Activated gamma-delta T cell (primary cell): ENCODE results near the gene CORO7.
A peak's percentile ranks its signal among the peaks of the same experiment; 100 is the strongest.
"Not testable (repeated sequence)": the region's sequence is repeated elsewhere in the genome, so short reads cannot be mapped to it uniquely, and the experiment has no call there.

ENCODE experiments used
- DNase-seq: peaks from one replicate; lab custom pipeline; 2025; lab: John Stamatoyannopoulos, UW

Gene CORO7

DNA sequence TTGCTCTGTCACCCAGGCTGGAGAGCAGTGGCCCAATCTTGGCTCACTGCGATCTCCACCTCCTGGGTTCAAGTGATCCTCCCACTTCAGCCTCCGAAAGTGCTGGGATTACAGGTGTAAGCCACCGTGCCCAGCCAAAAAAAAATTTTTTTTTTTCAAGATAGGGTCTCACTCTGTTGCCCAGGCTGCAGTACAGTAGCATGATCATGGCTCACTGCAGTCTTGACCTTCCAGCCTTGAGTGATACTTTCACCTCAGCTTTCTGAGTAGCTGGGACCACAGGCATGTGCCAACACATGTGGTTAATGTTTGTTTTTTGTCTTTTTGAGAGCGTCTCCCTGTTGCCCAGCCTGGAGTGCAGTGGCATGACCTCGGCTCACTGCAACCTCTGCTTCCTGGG is 63.6 kb downstream of the CORO7 start:
- no peak for DNase-seq

DNA sequence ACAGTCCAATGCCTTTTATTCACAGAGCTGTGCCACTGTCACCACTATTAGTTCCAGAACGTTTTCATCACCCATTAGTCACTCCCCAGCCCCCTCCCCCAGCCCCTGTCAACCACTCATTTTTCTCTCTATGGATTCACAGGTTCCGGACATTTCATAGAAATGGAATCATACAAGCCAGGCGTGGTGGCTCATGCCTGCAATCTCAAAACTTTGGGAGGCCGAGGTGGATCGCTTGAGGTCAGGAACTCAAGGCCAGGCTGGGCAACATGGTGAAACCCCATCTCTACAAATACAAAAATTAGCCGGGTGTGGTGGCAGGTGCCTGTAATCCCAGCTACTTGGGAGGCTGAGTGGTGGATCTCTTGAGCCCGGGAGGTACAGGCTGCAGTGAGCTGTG is 64.5 kb downstream of the CORO7 start:
- DNase-seq, result no peak

DNA sequence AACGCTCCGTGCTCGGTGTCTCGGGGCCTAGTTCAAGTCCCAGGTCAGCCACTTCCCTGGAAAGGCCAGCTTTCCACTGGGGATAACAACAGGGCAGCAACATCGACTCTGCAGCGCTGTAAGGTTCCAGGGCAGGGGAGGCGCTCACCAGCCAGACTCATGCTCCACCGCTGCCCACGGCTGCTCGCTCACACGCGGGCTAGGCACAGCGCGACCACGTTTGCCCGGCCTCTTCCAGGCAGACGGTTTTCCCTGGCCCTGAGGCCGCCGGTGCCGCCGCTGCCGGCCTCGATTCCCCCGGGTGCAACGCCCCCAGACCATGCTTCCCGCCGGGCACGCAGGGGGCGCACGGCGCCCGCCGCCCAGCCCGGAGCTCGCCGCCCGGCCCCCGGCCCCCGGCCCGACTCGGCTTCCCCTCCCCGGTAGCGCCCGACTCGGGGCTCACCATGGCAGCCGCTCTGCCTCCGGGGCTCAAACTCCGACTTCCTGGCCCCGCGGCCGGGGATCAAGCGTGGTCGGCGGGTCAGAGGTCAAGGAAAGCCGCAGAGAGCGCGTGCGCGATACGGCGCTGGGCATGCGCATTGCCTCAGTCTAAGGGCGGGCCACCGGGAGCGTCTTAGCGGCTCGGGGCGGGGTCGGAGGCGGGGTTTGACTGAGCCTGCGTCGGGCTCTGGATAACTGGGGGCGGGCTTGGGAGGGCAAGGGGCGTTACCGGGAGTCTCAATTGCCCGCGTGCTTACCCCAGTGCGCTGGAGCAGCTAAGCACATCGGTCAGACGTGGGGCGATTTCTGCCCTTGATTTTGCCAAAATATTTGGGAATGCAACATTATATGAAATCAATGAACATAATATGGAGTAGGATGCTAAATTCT is 65.4 kb downstream of the CORO7 start, which contains the start of gene PAM16:
Gene PAM16 (minus strand): TSS at position 535 of the 873 bp plus-strand sequence. CDS start 87 bp downstream, at position 448.
- DNase-seq, result peak; percentile 97

DNA sequence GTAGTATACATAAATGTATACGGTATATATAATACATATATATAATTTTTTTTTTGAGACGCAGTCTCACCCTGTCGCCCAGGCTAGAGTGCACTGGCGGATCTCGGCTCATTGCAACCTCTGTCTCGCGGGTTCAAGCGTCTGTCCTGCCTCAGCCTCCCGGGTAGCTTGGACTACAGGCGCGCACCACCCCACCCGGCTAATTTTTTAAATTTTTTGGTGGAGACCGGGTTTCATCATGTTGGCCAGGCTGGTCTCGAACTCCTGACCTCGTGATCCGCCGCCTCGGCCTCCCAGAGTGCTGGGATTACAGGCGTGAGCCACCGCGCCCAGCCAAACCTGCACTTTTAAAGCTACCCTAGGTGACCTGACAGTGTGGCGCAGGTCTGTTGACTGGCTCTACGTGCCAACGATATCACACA is 66.0 kb downstream of the CORO7 start:
- DNase-seq, result no peak

DNA sequence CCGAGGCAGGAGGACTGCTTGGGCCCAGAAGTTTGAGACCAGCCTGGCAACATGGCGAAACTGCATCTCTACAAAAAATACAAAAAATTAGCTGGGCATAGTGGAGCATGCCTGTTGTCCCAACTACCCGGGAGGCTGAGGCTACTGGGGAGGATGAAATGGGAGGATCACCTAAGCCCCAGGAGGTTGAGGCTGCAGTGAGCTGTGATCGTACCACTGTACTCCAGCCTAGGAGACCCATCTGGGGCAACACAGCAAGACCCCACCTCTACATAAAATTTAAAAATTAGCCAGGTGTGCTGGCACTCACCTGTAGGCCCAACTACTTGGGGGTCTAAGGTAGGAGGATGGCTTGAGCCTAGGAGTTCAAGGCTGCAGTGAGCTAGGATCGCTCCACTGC is 67.1 kb downstream of the CORO7 start:
- DNase-seq, result no peak

DNA sequence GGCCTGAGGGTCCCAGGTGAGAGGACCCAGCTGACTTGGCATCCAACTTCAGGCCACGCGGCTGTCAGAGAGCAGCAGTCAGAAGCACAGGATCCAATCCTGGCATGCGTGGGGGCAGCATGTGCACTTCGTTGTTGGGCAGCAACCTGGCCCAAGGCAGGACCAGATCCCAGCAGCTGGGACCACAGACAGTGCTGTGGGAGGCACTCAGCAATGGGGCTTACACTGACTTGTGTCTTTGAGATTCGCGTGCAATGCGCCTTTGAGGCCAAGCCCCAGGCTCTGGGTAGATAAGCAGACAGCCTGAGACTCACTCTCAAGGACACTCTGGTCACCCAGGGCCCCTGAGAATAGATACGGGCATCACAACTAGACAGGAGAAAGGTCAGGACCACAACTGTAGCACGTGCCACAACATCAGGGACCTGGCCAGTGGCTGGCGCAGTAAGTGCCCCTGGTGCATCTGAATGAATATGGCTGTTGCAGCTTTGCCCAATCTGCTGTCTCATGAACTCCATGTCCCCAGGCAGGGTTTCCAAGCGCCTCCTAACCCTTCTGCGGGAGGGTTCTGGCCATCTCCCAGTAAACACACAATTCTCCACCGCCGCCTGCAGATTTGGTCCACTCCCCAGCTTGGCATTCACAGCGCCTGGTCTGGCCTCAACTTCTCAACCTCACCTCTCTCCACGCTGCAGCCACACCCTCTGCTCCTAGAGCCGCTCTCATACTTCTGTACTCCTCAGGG is 68.5 kb downstream of the CORO7 start:
- DNase-seq, result no peak

DNA sequence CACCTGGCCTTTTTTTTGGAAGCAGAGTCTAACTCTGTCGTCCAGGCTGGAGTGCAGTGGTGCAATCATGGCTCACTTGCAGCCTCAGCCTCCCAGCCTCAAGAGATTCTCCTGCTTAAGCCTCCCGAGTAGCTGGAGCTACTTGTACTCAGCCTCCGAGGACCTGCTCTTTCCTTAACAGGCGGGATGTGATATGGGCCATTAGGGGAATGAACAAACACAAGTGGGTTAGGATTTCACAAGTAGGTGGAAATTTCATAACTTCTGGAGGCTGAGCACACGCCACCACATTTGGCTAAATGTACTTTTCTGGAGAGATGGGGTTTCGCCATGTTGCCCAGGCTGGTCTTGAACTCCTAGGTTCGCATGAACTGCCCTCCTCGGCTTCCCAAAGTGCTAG is 69.4 kb downstream of the CORO7 start:
- no peak for DNase-seq

DNA sequence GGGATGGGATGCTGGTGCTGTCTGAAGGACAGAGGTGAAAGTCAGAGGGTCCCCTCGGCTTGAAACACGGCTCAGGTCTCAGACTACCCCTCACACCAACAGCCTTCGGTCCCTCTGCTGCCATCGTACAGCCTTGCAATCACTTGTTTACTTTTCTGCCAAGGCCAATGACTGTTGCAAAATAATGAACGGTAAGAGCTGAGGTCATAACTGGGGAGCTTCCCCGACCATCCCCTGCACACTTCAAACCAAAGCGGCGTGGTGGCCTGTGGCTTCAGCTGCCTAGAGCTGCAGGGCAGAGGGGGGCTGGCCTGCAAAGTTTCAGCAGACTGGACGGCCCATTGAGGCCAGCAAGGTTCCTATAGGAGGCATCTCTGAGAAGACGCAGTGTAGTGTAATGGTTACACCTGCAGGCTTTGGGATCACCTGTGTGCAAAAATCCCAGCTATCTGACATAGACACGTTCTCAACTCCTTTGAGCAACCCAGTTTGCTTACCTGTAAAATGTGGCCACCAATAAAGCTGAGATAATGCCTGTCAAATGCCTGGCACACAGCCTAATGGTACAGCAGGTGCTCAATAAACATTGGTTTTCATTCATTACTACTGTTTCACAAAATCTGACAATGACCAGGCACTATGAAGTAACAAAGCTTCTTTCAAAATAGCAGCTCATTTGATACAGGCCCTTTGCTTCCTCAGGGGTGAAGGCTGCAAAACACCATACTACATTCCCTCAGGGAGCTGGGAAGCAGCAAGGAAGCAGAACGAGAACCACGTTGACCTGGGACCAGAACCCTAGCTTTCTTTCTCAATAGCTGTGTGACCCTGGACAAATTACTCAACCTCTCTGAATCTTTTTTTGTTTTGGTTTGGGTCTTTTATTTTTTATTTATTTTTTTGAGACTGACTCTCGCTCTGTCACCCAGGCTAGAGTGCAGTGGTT is 70.3 kb downstream of the CORO7 start:
- no peak for DNase-seq

DNA sequence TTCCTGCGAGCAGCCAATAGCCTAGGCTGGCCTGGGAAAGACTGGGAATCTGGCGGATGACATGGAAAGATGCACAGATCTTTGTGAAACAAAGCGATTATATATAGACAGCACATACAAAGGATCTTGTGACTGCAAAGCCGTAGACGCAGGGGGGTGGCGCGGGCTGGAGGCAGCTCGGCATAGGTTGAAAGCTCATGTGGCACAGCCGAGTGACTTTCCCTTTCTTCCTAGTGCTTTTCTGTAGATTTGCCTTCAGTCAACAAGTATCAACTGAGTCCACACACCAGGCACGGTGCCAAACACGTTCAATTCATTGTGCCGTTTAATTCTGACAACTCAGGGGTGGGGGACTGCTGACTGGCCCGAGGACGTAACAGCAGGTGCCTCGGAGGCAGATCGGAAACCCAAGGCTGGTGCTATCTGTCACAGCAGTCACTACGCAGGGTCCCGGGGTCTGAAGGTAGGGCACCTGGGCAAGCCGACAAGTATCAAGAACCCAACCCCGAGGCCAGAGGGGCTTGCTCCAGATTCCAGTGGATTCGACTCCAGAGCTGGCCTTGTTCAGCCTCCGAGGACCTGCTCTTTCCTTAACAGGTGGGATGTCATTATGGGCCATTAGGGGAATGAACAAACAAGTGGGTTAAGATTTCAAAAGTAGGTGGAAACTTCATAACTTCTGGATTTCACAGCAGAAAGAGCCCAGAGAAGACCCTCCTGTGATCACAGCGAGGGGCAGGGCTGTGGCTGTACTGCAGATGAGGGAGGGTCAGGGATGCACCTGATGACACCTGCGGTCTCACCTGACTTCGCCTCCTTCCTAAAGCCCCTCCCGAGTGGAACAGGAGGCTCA is 71.2 kb downstream of the CORO7 start:
- no peak for DNase-seq

DNA sequence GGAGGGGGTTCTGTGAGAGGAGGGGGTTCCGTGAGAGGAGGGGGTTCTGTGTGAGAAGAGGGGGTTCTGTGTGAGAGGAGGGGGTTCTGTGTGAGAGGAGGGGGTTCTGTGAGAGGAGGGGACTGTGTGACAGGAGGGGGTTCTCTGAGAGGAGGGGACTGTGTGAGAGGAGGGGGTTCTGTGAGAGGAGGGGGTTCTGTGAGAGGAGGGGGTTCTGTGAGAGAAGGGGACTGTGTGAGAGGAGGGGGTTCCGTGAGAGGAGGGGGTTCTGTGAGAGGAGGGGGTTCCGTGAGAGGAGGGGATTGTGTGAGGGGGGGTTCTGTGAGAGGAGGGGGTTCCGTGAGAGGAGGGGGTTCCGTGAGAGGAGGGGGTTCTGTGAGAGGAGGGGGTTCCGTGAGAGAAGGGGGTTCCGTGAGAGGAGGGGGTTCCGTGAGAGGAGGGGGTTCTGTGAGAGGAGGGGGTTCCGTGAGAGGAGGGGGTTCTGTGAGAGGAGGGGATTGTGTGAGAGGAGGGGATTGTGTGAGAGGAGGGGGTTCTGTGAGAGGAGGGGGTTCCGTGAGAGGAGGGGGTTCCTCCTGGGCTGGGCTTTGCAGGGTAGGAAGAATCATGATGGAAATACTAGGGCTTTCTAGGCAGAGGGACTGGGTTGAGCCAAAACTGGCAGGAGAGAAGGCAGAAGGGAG is 72.0 kb downstream of the CORO7 start:
- DNase-seq, result not testable (repeated sequence)

DNA sequence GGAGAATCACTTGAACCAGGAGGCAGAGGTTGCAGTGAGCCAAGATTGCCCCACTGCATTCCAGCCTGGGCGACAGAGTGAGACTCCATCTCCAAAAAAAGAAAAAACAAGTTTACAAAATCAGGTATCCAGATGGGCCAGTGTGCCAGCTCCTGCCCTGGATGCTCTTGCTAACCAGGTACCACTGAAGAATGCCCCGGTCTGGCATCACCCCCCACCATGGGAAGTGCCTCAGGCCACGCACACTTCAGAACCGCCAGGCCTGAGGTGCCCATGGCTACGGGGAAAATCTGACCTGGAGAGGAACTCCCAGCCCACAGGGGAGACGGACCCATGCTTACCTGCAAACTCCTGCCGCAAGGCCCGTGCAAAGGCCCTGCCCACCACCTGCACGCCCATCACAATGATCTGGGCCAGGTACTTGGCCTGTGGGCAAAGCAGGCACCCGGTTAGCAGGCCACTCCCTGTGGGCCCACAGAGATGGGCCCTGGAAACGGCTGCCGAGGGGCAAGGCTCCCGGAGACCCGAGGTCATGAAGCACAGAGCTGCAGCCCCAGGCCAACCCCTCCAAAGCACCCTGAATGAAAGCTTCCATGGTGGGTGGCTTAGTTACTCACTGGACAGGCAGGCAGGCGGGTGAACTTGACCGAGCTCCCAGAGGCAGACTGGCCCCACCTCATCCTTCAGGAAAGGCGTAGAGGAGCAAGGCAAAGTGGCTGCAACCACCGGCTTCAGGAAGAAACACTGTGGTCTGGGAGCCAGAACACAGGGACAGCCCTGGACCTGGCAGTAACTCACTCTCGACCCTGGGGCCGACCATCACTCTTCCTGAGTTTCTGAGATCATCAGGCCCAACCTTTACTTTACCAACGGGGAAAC is 73.3 kb downstream of the CORO7 start:
- no peak for DNase-seq

DNA sequence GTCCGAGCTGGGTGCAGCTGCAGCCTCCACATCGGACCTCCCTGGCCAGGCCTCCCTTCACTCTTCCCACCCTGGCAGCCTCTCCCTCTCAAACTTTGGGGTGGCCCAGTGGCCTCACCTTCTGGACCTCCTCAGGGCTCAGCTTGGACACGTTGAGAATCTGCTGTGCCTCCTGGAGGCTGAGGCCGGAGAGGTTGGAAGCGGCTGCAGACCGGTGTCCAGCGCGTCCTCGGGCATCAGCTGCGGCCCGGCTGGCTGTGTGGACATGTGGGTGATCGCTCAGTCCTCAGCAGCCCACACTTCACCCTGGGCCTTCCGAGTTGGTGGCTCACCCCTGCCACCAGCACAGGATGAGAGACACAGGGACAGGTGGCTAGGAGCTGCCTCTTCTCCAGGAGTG is 75.1 kb downstream of the CORO7 start:
- no peak for DNase-seq

DNA sequence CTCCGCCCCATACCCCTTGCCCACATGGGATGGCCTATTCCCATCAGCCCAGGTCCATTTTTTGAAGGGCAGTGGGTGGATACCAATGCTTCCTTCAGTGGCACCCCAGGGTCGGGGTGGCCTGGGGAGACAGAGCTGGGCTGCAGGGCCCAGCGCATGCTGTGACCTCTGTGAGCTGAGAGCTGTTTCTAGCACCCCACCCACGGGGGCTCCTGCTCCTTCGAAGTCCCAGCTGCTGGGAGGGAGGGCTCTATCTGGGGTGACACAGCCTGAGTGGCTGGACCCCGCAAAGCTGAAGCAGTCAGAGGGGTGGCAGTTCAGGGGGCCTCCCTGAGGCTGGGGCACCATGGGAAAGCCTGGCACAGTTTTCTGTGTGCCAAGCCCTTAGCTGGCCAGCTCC is 76.0 kb downstream of the CORO7 start:
- no peak for DNase-seq

DNA sequence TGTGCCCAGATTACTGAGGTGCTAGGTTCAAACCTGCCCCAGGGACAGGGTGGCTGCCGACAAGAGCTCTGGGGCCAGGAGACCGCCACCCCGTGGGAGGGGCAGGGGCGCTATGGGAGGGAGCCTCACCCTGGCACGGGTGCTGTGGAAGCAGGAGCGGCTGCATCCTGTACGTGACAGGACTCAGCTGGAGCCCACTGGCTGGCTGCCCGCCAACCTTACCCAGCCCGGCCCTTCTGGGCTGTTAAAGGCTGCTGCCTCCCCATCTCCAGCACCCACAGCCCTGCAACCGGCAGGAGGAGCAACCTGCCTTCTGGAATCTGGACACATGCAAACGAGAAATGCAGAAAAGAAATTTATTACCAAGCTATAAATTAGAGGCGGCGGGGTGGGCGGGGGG is 76.5 kb downstream of the CORO7 start:
- no peak for DNase-seq

DNA sequence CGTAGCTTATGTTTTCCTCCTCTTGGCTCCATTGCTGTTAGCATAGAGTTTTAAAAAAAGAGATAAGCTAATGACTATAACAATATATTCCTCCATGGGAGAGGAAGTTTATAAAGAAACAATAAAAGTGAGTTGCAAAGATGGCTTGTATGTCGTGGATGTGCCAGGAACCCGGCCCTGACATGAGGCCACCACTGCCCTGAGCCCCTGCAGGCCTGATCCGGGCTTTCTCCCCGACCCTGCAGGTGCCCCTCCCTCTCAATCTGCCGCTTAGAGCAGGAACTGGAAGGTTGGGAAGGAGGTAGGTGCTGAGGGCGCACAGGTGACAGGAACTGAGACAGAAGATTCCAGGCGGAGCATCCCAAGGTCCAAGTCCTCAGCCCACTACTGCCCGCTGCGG is 76.9 kb downstream of the CORO7 start:
- no peak for DNase-seq

DNA sequence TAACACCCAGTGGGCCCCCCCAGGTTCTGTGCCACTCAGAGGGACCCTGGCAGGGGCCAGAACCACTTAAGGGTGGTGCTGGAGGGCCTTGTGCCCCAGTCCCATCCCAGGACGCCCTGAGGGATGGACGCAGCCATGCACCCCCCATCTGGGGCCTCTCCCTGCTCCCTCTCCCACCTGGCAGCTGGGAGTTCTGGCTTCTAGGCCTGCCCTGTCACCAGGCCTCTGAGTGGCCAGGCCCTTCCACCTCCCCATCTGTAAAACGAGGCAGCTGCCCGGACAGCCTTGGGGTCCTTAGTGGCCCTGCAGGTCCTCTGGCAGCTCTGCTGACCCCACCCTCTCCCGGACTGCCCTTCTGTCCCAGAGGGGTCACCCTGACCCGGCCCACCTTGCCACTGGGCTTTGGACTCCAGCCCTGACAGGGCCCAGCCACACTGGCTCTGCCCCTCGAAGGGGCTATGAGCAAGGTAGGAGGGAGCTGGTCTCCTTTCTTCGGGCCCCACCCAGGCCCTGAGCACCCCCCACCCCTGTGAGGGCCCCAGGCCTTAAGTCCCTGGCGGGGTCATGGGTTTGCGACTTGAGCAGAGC is 77.6 kb downstream of the CORO7 start:
- no peak for DNase-seq

DNA sequence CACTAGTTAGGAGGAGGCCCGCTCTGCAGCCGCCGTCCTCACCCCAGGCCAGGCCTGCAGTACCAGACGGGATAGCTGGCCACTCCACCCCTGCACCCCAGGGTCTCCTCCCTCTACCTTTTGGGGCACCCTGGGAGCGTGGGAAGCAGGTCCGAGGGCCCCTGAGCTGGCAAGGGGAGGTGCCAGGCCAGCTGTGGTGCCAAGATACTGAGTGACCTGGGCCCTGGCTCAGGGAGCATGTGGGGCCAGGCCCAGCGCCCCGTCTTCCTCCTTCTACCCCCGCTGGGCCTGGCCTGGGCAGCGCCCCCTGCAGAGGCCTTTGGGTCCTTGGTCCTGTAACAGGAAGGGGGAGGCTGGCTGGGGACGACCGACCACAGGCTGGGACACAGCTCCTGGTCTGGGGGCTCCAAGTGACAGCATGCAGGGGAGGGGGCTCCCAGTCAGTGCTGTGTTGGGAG is 78.2 kb downstream of the CORO7 start:
- DNase-seq, result no peak

DNA sequence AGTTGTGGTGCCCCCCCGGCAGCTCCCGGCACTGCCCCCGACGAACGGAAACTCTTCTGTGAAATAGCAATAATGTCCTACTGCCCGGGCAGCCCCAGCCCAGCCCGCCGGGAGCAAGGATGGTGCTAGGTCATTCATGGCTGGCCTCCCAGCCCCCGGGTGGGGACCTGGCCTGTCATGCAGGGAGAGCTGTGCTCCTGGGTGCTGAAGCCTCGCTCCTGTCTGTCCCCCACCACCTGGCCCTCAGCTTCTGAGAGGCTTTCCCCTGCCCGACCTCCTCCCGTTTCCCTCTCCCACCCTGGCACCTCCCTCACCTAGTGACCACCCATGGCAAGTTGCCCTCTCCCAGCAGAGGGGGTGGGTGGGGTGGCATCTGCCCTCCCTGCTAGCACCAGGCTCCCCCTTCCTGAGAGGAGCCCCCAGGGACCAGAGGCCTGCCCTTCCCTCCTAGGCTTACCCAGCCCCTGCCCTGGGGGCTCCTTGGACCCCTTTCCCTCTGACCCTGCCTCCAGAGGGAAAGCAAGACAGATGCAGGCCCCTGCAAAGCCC is 78.8 kb downstream of the CORO7 start:
- no peak for DNase-seq
